OCI-LY1 (cell line): Measurements from ENCODE around the gene CFAP20DC.

ENCODE experiments used
- H2AFZ ChIP-seq: fragments of 200-600 bp; sonication (generic), shearing (Covaris generic); 2 replicates; pipeline ENCODE4 v1.6.0; 2014; ENCODE audit warnings: antibody characterized with exemption, mild to moderate bottlenecking, low read length
- H3F3A ChIP-seq: fragments of 200-600 bp; sonication (generic), shearing (Covaris generic); 2 replicates; pipeline ENCODE4 v1.6.0; 2014; ENCODE audit warnings: mild to moderate bottlenecking, antibody characterized with exemption, low read length, moderate library complexity; ENCODE audit not compliant: insufficient read depth
- H3K27ac ChIP-seq: fragments of 200-600 bp; sonication (generic); 2 replicates; pipeline ENCODE4 v1.5.1; 2014; ENCODE audit warnings: low read length, mixed run types, mild to moderate bottlenecking, low read depth; ENCODE audit not compliant: poor library complexity, severe bottlenecking
- H3K27me3 ChIP-seq: fragments of 200-600 bp; sonication (generic); 2 replicates; pipeline ENCODE4 v1.6.0; 2014; ENCODE audit warnings: antibody characterized with exemption, mild to moderate bottlenecking, low read length, moderate library complexity; ENCODE audit not compliant: insufficient read depth
- H3K36me3 ChIP-seq: fragments of 200-600 bp; sonication (generic); 2 replicates; pipeline ENCODE4 v1.6.1; 2014; ENCODE audit warnings: mild to moderate bottlenecking, antibody characterized with exemption, low read length, moderate library complexity, mixed read lengths; ENCODE audit not compliant: insufficient read depth
- H3K4me1 ChIP-seq: fragments of 200-600 bp; sonication (generic); 2 replicates; pipeline ENCODE4 v1.5.1; 2014; ENCODE audit warnings: mild to moderate bottlenecking, low read length, moderate library complexity; ENCODE audit not compliant: insufficient read depth, severe bottlenecking
- H3K4me2 ChIP-seq: fragments of 200-600 bp; sonication (generic), shearing (Covaris generic); 2 replicates; pipeline ENCODE4 v1.6.1; 2014; ENCODE audit warnings: low read length
- H3K4me3 ChIP-seq: fragments of 200-600 bp; sonication (generic); 2 replicates; pipeline ENCODE4 v1.5.1; 2014; ENCODE audit warnings: low read length, low read depth, mild to moderate bottlenecking, mixed read lengths; ENCODE audit not compliant: poor library complexity, severe bottlenecking
- H3K79me2 ChIP-seq: fragments of 200-600 bp; shearing (Covaris generic); 2 replicates; pipeline ENCODE4 v1.6.1; 2016; ENCODE audit warnings: mixed run types, low read length, mixed read lengths; ENCODE audit not compliant: insufficient read depth
- H3K9ac ChIP-seq: fragments of 200-600 bp; sonication (generic), shearing (Covaris generic); 2 replicates; pipeline ENCODE4 v1.6.1; 2014; ENCODE audit warnings: mild to moderate bottlenecking, low read length, mixed read lengths
- H3K9me2 ChIP-seq: fragments of 200-600 bp; sonication (generic), shearing (Covaris generic); 2 replicates; pipeline ENCODE4 v1.6.1; 2014; ENCODE audit warnings: low read depth, mild to moderate bottlenecking, low read length, mixed read lengths
- H3K9me3 ChIP-seq: fragments of 200-600 bp; shearing (Covaris generic); 2 replicates; pipeline ENCODE4 v1.6.1; 2014; ENCODE audit warnings: low read length, mixed read lengths
- H4K20me1 ChIP-seq: fragments of 200-600 bp; sonication (generic), shearing (Covaris generic); 2 replicates; pipeline ENCODE4 v1.6.0; 2016; ENCODE audit warnings: mild to moderate bottlenecking, low read length; ENCODE audit not compliant: insufficient read depth
- CTCF ChIP-seq: fragments of 200-600 bp; sonication (generic), shearing (Covaris generic); IDR thresholded peaks from 2 replicates; pipeline ENCODE4 v1.5.1; 2017; ENCODE audit warnings: mild to moderate bottlenecking, antibody characterized with exemption, low read length, moderate library complexity, mixed read lengths
- EZH2 ChIP-seq: fragments of 200-600 bp; sonication (generic), shearing (Covaris generic); IDR thresholded peaks from 2 replicates; pipeline ENCODE4 v1.8.0; 2017; ENCODE audit warnings: borderline replicate concordance, mixed run types, mild to moderate bottlenecking, antibody characterized with exemption, low read length, moderate library complexity, mixed read lengths

The CFAP20DC gene

GRCh38 chr3:58994746-58995330, 55.0 kb downstream of the CFAP20DC start:
- Histone ChIP-seq H3K79me2 (no peaks in the 10 kb centered on the region), H3K9ac (no peak overlapping the region), H3K27ac (no peak overlapping the region), H4K20me1 (no peaks in the 10 kb centered on the region), H3F3A (no peaks in the 10 kb centered on the region), H3K4me1 (no peaks in the 10 kb centered on the region), H3K9me2 (no peaks in the 10 kb centered on the region), H3K4me2 (no peak overlapping the region), H2AFZ (no peak overlapping the region), H3K27me3 (no peaks in the 10 kb centered on the region), H3K4me3 (no peak overlapping the region), H3K36me3 (no peaks in the 10 kb centered on the region), H3K9me3 (no peaks in the 10 kb centered on the region)
- TF ChIP-seq CTCF (peak; percentile 76), EZH2 (no peak)

- Histone ChIP-seq H3K79me2 (no peaks in the 10 kb centered on the region), H3K9ac (no peak overlapping the region), H3K4me1 (no peaks in the 10 kb centered on the region), H3K9me3 (no peaks in the 10 kb centered on the region), H3F3A (no peaks in the 10 kb centered on the region), H4K20me1 (no peaks in the 10 kb centered on the region), H3K9me2 (no peaks in the 10 kb centered on the region), H3K4me3 (no peak overlapping the region), H3K36me3 (no peaks in the 10 kb centered on the region), H3K27me3 (no peaks in the 10 kb centered on the region), H3K4me2 (no peak overlapping the region), H2AFZ (no peak overlapping the region), H3K27ac (no peak overlapping the region)
- TF ChIP-seq EZH2 = no peak
- no peak for TF ChIP-seq CTCF
Observed at GRCh38 chr3:58993547-58993946, 56.3 kb downstream of the CFAP20DC start.

GRCh38 chr3:58991623-58992022, 58.2 kb downstream of the CFAP20DC start:
- no peaks in the 10 kb centered on the region for H3K27me3 ChIP-seq
- H3K4me2 ChIP-seq = no peak overlapping the region
- H3F3A ChIP-seq = no peaks in the 10 kb centered on the region
- no peak for TF ChIP-seq EZH2
- no peak overlapping the region for H3K4me3 ChIP-seq
- H3K79me2 ChIP-seq = no peaks in the 10 kb centered on the region
- no peak overlapping the region for H3K27ac ChIP-seq
- H2AFZ ChIP-seq = no peak overlapping the region
- no peaks in the 10 kb centered on the region for H3K9me3 ChIP-seq
- H3K4me1 ChIP-seq = no peaks in the 10 kb centered on the region
- no peak overlapping the region for H3K9ac ChIP-seq
- no peaks in the 10 kb centered on the region for H4K20me1 ChIP-seq
- H3K36me3 ChIP-seq = no peaks in the 10 kb centered on the region
- no peaks in the 10 kb centered on the region for H3K9me2 ChIP-seq

GRCh38 chr3:58991026-58991425, 58.8 kb downstream of the CFAP20DC start:
- no peaks in the 10 kb centered on the region for H3K79me2 ChIP-seq

More at GRCh38 chr3:58991026-58991425, 58.8 kb downstream of the CFAP20DC start:
- TF ChIP-seq CTCF (no peak), EZH2 (no peak)
- H3K9ac ChIP-seq = no peak overlapping the region
- H3K9me3 ChIP-seq = no peaks in the 10 kb centered on the region
- H3K27ac ChIP-seq = no peak overlapping the region
- H3K4me3 ChIP-seq = no peak overlapping the region
- H2AFZ ChIP-seq = no peak overlapping the region
- no peaks in the 10 kb centered on the region for H3F3A ChIP-seq
- no peaks in the 10 kb centered on the region for H3K9me2 ChIP-seq
- no peaks in the 10 kb centered on the region for H3K27me3 ChIP-seq
- no peaks in the 10 kb centered on the region for H3K36me3 ChIP-seq
- no peaks in the 10 kb centered on the region for H3K4me1 ChIP-seq
- H4K20me1 ChIP-seq = no peaks in the 10 kb centered on the region
- H3K4me2 ChIP-seq = no peak overlapping the region
